GM19397 (cell line): ENCODE results near the gene KIF19.
"Not testable (repeated sequence)": the region's sequence is repeated elsewhere in the genome, so short reads cannot be mapped to it uniquely, and the experiment has no call there.

ENCODE experiments used
- ATAC-seq: cut with Tn5 transposase; IDR thresholded peaks from one replicate; pipeline ENCODE4 v1.9.1; 2021; ENCODE audit warnings: mild to moderate bottlenecking, moderate library complexity; ENCODE audit not compliant: unreplicated experiment

The KIF19 gene

DNA sequence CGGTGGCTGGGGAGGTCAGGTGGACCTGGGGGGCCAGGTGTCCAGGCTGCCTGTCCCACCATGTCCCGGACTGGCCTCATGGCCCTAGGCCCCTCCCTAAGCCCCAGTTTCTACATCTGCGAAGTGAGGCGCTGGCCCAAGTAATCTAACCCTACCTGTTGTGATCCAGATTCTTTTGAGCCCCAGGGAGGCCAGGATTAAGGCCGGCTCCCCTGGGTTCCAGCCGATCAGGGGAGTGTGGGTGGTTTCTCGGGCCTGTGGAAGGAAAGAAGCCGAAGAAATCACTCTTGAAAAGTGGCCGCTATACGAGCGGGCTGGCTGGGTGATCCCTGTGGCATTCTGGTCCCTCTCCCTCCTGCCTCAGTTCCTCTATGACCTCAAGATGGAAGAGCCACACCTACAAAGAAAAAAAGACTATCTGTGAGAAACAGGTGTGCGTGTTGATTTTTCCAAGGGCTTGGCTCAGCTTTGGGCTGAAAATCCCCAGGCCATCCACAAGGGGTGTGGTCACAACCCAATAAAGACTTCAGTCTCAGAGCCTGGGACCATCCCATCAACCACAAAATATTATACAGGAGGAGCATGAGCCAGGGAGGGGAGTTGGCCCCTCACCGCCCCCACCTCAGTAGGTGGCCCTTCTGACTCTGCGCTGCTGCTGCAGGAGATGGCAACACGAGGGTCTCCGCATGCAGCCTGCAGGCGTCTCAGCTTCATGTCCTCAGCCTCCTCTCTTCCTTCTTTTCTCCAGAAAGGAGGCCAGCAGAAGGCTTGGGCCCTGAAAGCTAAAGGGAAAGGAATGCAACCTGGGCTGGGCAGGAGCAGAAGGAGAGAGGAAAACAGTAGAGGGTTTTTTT, 61.6 kb downstream of the KIF19 start:
- ATAC-seq, result no peak

DNA sequence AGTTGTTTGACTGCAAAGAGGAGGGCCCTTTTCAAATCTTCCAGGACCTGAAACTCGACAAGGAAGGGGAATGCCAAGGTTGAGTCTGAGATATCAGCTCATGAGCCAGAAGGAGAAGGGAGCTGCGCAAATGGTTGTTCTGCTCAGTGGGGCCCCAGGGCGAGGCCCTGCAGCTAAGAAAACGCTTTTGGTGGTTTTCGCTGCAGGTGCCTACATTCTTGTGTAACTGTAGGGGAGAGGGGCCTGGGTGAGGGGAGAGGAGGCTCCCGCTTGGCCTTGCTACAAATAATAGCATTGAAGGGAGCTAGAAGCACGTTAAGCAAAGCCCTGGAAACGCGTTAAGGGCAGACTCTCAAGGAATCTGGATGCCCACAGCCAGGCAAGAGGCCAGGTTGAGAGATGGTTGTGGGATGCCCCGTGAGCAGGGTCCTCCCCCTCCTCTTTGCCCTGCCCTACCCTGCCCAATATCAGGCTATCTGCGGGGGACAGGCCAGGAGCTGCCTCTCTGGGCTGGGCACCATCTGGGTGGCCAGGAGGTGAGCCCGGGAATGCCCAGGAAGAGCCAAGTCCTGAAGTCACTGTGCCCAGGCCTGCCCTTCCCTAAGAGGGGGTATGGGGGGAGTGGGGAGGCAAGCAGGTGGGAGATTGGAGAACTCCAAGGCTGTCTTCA, 63.2 kb downstream of the KIF19 start:
- no peak for ATAC-seq

DNA sequence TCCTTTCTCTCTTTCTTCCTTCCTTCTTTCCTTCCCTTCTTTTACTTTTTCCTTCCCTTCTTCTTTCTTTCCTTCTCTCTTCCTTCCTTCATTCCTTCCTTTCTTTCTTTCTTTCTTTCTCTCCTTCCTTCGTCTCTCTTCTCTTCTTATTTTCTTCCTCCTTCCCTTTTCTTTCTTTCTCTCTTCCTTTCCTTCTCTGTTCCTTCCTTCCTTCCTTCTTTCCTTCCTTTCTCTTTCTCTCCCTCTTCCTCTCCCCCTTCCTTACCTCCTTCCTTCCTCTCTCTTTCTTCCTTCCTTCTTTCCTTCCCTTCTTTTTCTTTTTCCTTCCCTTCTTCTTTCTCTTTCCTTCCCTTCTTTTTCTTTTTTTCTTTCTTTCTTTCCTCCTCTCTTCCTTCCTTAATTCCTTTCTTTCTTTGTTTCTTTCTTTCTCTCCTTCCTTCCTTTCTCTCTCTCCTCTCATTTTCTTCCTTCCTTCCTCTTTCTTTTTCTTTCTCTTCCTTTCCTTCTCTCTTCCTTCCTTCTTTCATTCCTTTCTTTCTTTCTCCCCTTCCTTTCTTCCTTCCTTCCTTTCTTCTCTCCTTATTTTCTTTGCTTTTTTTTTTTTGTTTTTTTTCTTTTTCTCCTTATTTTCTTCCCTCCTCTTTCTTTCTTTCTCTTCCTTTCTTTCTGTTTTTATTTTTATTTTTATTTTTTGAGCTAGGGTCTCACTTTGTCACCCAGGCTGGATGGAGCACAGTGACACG, 64.1 kb downstream of the KIF19 start:
- ATAC-seq, result no peak

DNA sequence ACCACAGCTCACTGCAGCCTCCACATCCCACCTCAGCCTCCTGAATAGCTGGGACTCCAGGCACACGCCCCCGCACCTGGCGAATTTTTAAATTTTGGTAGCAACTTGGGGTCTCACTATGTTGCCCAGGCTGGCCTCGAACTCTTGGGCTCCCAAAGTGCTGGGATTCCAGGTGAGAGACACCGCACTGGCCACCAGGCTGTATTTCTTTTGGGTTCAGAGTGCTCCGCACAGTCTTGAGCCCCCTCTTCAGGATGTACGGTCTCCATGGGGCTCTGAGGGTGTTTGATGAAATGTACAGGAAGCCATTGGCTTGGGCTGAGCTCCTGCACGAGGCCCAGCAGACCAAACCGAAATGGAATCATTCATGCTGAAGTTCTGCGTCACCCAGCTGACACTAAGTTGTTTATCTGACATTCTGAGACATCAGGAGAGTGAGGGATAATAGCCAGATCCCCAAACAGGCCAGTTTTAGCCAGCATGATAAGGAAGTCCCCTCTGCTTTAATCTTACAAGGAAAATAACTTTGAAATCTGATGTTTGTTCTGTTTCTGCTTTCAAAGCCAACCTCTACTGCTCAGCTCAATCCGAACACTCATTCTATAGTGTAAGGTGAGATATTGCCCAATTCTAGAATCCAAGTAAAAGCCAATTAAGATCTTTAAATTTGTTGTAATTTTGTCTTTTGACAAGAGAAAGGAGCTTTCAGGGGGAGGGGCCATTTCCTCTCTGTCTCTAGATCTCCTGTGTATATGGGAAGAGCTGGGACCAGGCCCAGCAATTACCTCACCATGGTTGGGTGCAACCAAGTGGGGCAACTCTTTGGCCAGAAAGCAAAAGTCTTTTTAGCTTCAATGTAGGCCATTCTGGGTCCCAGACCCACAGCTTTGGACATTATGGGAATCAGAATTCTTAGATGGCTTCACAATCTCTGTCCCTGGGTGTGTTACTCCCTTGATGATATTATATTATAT, 64.9 kb downstream of the KIF19 start:
- no peak for ATAC-seq

DNA sequence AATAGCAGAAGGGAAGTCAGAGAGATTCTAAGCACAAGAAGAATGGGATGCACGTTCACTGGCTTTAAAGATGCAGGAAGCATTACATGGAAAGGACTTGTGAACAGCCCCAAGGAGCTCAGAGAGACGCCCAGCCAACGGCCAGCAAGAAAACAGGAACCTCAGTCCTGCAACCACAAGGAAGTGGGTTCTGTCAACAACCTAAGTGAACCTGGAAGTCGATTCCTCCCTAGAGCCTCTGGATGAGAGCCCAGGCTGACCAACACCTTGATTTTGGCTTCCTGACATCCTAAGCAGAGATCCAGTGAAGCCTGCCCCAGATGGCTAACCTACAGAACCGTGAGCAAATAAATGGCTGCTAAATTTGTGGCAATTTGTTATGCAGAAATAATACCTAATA, 65.7 kb downstream of the KIF19 start:
- no peak for ATAC-seq

DNA sequence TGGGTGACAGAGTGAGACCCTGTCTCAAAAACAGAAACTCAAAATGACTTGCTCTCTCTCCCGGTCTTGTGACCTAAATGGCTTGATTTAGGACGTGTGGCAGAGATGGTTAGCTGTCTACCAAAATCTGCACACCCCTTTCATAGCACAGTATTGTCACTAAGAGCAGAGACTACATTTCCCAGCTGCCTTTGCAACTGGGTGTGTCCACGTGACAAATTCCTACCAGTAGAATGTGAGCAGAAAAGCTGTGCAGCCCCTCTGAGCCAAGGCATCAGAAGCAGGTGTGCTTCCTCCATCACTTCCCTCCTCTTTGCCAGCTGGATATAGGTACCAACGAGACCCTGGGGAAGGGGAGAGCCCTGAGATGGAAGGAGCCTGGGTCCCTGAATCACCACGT, 66.8 kb downstream of the KIF19 start:
- no peak for ATAC-seq

DNA sequence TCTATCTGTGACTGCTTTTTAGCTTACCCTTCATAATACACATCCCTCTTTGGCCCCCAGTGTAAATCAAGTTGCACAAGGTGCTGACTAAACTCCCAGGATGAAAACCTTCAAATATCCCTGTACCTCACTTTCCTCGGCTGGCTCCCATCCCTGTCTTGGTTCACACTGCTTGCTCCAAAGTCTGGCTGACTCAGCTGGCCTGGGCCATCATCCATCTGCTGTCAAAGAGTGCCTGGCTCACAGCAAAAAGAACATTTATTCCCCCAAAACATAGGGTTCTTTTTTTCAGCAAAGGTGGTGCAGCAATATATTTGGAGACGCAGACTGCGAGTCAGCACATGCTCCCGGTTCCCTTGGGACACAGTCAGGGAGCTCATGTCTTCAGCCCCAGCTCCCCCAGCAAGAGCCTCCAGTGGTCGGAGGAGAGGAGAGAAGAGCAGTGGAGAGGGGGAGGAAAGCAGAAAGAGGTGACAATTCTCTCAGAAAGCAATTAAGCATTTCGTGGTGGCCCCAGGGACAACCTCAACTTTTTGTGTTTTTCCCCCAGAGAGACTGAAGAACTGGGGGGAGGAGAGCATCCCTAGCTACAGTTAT, 67.4 kb downstream of the KIF19 start:
- ATAC-seq, result no peak

DNA sequence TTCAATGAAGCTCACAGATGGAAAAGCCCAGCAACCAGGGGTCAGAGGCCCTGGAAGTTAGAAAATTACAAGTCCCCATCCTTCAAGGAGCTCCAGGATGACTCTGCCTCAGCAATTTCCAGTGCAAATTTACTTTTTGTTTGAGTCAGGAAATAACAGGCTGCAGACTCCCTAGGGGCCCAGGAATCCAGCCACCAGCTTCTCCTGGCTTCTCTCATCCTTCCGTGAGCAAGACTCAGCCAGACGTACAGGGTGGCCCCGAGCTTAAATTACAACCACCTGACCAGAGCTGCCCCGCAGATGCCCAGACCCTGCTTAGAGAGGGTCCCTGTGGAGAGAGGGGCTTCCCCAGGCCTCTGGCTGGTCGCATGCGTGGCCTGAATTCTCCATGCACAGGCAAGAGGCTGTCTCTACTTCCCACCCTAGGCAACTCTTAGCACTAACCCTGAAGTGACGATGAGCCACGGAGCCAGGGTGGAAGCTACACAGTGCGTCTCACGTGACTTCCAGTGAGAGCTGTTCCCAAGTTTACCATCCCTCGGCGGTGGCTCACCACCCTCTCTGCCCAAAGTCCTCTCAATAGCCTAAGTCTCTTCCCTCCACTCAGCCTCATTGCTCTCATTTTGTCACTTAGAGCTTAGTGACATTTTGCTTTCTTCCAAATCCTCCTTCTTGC, 68.4 kb downstream of the KIF19 start:
- ATAC-seq, result no peak

DNA sequence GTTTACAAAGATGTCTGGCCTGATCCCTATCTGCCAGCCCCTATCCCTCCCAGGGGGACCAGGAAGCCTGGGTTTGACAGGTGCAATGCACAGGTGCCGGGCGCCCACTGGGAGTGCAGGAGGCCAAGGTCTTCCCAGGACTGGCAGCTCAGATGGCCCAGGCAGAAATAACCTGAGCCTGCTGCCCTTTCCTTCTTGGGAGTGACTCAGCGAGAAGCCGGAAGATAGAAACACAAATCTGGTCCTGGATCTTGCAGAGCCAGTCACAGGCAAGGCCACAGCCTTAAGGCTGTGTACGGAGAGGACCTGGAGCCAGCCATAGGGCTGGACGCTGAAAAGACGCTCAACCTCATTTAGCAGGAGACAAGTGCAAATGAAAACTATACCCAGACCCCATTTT, 69.0 kb downstream of the KIF19 start:
- ATAC-seq, result no peak

DNA sequence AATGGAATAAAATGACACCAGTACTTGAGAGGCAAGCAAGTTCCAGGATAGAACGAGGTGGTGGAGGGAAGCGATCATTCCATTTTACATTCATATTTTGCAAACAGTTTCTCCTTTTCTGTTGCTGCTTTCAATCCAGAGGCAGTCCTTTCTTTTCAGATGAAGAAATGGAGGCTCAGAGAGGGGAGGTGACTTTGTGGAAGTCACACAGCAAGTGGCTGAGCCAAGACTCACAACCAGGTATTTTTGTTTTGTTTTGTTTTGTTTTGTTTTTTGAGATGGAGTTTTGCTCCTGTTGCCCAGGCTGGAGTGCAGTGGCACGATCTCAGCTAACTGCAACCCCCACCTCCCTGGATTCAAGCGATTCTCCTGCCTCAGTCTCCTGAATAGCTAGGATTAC, 70.5 kb downstream of the KIF19 start:
- no peak for ATAC-seq

DNA sequence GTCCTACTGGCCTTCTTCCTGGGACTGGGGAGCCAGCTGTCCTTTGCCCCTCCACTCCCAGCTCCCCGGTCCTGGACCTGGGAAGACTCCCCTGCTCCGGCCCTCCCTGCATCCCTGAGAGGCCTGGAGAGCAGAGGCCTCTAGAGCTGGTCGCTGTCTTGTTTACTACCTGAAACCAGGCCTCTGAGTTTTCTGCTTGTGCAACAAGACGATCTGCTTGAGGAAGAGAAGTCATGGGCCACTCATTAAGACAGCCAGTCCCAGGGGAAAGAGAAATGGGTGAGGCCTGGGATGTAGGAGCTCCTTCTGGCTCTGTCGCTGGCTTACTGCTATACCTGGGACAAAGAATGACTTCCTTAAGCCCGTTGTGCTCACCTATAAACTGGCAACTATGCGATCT, 76.0 kb downstream of the KIF19 start:
- ATAC-seq, result no peak

DNA sequence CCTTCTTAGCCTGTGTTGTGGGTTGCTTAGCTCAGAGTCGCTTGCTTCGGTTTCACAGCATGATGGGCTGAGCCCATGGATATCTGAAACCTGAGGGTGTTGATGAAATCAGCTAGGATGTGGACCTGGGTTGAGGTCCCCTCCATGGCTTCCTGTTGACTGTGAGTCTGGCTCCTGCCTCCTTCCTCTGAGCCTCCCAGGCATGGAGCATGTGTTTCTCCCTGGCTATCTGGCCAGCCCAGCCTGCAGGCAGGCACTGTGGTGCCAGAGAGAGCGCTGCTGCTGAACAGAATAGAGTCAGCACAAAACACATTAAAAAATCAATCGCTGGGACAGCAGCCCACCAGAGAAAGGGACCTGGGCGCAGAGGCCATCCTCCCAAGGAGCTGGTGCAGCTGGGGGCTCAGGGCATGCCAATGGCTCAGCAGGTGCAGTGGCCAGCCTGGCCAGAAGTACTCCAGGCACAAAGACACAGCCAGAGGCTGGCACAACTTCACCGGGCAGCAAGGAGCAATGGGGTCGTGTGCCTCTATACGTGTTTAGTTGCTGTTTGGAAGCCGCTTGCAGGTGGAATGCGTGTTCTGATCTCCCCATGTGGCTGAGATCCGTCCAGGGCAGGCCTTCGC, 77.6 kb downstream of the KIF19 start:
- ATAC-seq, result no peak

DNA sequence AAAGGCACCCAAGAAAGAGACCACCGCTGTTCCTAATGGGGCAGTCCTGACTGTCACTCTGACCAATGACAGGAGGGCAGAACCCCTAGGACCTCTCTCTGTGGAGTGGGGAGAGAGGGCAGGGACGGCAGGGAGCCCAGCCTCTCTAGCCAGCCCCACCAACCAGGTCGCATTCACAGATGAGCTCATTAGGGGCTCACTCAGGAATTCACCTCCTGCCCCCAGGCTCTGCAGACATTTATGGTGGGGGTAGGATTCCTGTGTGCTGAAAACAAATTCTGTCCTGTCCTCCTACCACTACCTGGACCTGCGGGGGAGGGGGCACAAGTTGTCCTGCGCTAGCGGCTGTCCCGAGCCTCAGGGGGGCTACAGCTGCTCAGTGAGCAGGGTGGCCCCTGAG, 78.2 kb downstream of the KIF19 start:
- no peak for ATAC-seq

DNA sequence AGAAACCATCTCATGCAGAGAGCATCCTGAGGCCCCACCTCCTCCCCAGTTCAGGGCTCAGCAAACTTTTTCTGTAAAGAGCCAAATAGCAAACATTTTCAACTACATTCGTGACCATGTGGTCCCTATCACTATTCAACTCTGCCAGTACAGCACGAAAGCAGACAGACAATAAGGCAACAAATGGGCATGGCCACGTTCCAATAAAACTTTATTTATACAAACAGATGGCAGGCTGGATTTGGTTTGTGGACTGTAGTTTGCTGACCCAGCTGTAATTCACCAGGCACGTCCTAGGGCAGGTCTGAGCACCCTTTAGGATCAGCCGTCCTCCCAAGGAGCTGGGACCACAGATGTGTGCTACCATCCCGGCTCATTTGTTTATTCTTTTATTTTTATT, 78.8 kb downstream of the KIF19 start:
- no peak for ATAC-seq

DNA sequence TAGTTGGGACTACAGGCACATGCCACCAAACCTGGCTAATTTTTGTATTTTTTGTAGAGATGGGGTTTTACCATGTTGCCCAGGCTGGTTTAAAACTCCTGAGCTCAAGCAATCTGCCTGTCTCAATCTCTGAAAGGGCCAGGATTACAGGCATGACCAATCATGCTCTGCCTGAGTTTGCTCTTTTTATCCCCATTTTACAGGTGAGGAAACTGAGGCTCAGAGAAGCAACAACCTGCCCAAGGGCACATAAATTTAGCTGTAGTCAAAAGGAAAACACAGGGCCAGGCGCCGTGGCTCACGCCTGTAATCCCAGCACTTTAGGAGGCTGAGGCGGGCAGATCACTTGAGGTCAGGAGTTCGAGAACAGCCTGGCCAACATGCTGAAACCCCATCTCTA, 79.3 kb downstream of the KIF19 start:
- ATAC-seq, result not testable (repeated sequence)
